Loucy (cell line): ENCODE measurements around the gene SMAGP.
A peak's percentile ranks its signal among the peaks of the same experiment; 100 is the strongest.

ENCODE experiments used
- H2AFZ ChIP-seq: fragments of 200-600 bp; sonication (generic); 2 replicates; pipeline ENCODE4 v1.6.0; 2016; ENCODE audit warnings: antibody characterized with exemption, mild to moderate bottlenecking, low read length, moderate library complexity
- H3F3A ChIP-seq: fragments of 200-600 bp; 2 replicates; pipeline ENCODE4 v1.6.0; 2016; ENCODE audit warnings: antibody characterized with exemption, low read depth, mild to moderate bottlenecking
- H3K27me3 ChIP-seq: fragments of 200-600 bp; sonication (generic); 2 replicates; pipeline ENCODE4 v1.6.1; 2014; ENCODE audit warnings: low read length, mild to moderate bottlenecking; ENCODE audit not compliant: insufficient read depth, poor library complexity, severe bottlenecking
- H3K36me3 ChIP-seq: fragments of 200-600 bp; sonication (generic); 2 replicates; pipeline ENCODE4 v1.6.1; 2016; ENCODE audit warnings: low read length; ENCODE audit not compliant: insufficient read depth
- H3K4me1 ChIP-seq: fragments of 200-600 bp; sonication (generic); 2 replicates; pipeline ENCODE4 v1.5.1; 2014; ENCODE audit warnings: low read length, mild to moderate bottlenecking; ENCODE audit not compliant: insufficient read depth, poor library complexity, severe bottlenecking
- H3K4me2 ChIP-seq: fragments of 200-600 bp; sonication (generic); 2 replicates; pipeline ENCODE4 v1.6.0; 2014; ENCODE audit warnings: antibody characterized with exemption, low read length, low read depth, mild to moderate bottlenecking; ENCODE audit not compliant: poor library complexity, severe bottlenecking
- H3K4me3 ChIP-seq: fragments of 200-600 bp; sonication (generic); 2 replicates; pipeline ENCODE4 v1.5.1; 2014; ENCODE audit warnings: low read length, mild to moderate bottlenecking, mixed read lengths; ENCODE audit not compliant: poor library complexity, severe bottlenecking
- H3K79me2 ChIP-seq: fragments of 200-600 bp; sonication (generic); 2 replicates; pipeline ENCODE4 v1.6.1; 2014; ENCODE audit warnings: low read length; ENCODE audit not compliant: insufficient read depth
- H3K9ac ChIP-seq: fragments of 200-600 bp; sonication (generic); 2 replicates; pipeline ENCODE4 v1.6.0; 2014; ENCODE audit warnings: mild to moderate bottlenecking, low read depth, low read length, moderate library complexity; ENCODE audit not compliant: poor library complexity, severe bottlenecking
- H3K9me2 ChIP-seq: fragments of 200-600 bp; sonication (generic); replicated peaks from 2 replicates; pipeline ENCODE4 v1.6.1; 2016; ENCODE audit warnings: low read depth, low read length, mixed read lengths
- H3K9me3 ChIP-seq: fragments of 200-600 bp; sonication (generic); 2 replicates; pipeline ENCODE4 v1.6.1; 2014; ENCODE audit warnings: mild to moderate bottlenecking, antibody characterized with exemption, low read length, low read depth; ENCODE audit not compliant: insufficient read depth
- H4K20me1 ChIP-seq: fragments of 200-600 bp; sonication (generic); 2 replicates; pipeline ENCODE4 v1.6.0; 2014; ENCODE audit warnings: antibody characterized with exemption, low read length, mild to moderate bottlenecking; ENCODE audit not compliant: insufficient read depth, poor library complexity, severe bottlenecking
- EZH2phosphoT487 ChIP-seq: fragments of 200-600 bp; IDR thresholded peaks from 2 replicates; pipeline ENCODE4 v1.6.1; 2018; ENCODE audit warnings: antibody characterized with exemption, mild to moderate bottlenecking, moderate library complexity, borderline replicate concordance
- TF ChIP-seq, protein P1 (sequence below): fragments of 200-600 bp; sonication (generic); conservative IDR thresholded peaks from 2 replicates; pipeline ENCODE4 v1.5.1; 2014; ENCODE audit warnings: mild to moderate bottlenecking, antibody characterized with exemption, low read length

Gene SMAGP

DNA sequence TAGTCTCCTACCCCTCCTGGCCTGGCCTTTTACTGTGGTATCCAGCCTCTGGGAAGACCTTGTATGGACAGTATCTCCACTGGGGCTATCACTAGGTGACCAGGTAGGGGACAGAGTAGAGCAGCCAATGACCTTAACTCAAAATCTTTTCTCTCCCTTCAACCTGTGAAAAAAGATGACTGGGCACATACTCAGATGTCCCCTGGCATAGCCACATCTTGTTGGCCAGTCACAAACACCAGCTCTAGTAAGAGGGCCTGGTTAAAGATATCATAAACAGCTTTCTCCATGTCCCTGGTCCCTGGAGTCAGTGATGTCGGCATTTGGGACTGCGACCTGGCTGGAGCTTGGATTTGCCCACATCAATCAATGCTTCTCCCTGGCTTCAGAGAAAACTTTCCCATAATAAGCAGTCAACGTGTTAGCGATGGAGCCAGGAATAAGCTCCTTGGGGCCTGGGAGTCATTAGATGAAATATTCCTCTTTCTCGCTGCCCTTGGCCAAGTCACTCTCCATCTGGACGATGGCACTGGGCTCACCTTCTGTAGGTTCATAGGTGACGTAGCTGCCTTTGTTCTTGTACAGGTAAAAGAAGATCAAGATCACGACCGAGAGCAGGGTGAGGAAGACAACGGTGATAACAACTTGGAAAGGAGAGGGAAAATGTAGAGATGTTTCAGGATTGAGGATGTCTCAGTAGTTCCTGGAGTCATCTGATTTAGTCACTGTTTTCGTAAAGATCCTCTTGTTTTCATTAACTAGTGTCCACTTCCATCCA lies 24.6 kb downstream of the SMAGP start:
- Histone ChIP-seq H2AFZ (no peak overlapping the region), H3K79me2 (peaks cover 45% of the 10 kb centered on the region), H3K9me2 (no peaks in the 10 kb centered on the region), H3F3A (peaks cover 10% of the 10 kb centered on the region; the same call in 1 of the 2 replicates), H3K36me3 (peaks cover 67% of the 10 kb centered on the region; the same call in 1 of the 2 replicates), H3K9ac (no peak overlapping the region), H3K4me3 (no peak overlapping the region), H3K27me3 (no peaks in the 10 kb centered on the region), H3K4me1 (peaks cover 29% of the 10 kb centered on the region), H3K4me2 (peak overlapping the region; percentile 39), H3K9me3 (no peaks in the 10 kb centered on the region), H4K20me1 (peaks cover 20% of the 10 kb centered on the region)
- TF ChIP-seq EZH2phosphoT487, result no peak
- TF ChIP-seq, protein P1, sequence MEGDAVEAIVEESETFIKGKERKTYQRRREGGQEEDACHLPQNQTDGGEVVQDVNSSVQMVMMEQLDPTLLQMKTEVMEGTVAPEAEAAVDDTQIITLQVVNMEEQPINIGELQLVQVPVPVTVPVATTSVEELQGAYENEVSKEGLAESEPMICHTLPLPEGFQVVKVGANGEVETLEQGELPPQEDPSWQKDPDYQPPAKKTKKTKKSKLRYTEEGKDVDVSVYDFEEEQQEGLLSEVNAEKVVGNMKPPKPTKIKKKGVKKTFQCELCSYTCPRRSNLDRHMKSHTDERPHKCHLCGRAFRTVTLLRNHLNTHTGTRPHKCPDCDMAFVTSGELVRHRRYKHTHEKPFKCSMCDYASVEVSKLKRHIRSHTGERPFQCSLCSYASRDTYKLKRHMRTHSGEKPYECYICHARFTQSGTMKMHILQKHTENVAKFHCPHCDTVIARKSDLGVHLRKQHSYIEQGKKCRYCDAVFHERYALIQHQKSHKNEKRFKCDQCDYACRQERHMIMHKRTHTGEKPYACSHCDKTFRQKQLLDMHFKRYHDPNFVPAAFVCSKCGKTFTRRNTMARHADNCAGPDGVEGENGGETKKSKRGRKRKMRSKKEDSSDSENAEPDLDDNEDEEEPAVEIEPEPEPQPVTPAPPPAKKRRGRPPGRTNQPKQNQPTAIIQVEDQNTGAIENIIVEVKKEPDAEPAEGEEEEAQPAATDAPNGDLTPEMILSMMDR, result no peak

DNA sequence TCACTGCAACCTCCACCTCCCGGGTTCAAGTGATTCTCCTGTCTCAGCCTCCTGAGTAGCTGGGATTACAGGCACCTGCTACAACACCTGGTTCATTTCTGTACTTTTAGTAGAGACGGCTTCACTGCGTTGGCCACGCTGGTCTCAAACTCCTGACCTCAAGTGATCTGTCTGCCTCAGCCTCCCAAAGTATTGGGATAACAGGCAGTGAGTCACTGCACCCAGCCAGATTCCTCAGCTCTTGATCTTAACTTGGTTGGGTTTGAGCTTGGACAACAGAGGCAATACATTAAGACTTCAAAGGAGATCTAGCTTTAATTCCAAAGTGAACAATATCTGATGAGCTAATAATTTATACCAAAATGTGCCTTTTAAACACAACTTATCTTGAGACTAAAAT lies 25.9 kb downstream of the SMAGP start:
- TF ChIP-seq, protein P1, result no peak
- TF ChIP-seq EZH2phosphoT487, result no peak
- H4K20me1 ChIP-seq, result peaks cover 34% of the 10 kb centered on the region
- H2AFZ ChIP-seq, result no peak overlapping the region
- peaks cover 67% of the 10 kb centered on the region; the same call in 1 of the 2 replicates for H3K36me3 ChIP-seq
- H3K9me2 ChIP-seq, result no peaks in the 10 kb centered on the region
- no peaks in the 10 kb centered on the region for H3K9me3 ChIP-seq
- H3K79me2 ChIP-seq, result peaks cover 55% of the 10 kb centered on the region
- H3F3A ChIP-seq, result peaks cover 10% of the 10 kb centered on the region; the same call in 1 of the 2 replicates
- no peaks in the 10 kb centered on the region for H3K27me3 ChIP-seq
- H3K4me2 ChIP-seq, result no peak overlapping the region
- H3K9ac ChIP-seq, result no peak overlapping the region
- H3K4me1 ChIP-seq, result peaks cover 40% of the 10 kb centered on the region
- no peak overlapping the region for H3K4me3 ChIP-seq

DNA sequence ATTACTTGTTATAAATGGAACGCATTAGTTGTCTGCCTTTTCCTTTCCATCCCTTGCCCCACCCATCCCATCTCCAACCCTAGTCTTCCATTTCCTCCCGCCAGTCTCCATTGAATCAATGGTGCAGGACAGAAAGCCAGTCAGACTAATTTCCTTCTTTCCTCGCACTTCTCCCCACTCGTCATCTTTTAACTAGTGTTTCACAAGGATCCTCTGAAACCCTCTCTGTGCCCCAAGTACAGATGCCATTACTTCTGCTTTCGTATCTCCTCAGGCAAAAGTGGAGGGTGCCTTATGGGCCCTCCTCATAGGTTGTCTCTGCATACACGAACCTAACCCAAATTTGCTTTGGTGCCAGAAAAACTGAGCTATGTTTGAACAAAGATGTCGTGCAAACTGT lies 27.3 kb downstream of the SMAGP start:
- Histone ChIP-seq H3K79me2 (peaks cover 46% of the 10 kb centered on the region), H3K9ac (no peak overlapping the region), H3K4me3 (no peak overlapping the region), H3K4me2 (peak overlapping the region; percentile 35), H2AFZ (no peak overlapping the region), H3F3A (peaks cover 10% of the 10 kb centered on the region; the same call in 1 of the 2 replicates), H3K9me3 (no peaks in the 10 kb centered on the region), H4K20me1 (peaks cover 35% of the 10 kb centered on the region), H3K9me2 (no peaks in the 10 kb centered on the region), H3K36me3 (peaks cover 60% of the 10 kb centered on the region; the same call in 1 of the 2 replicates), H3K4me1 (peaks cover 45% of the 10 kb centered on the region), H3K27me3 (peaks cover 3% of the 10 kb centered on the region)
- no peak for TF ChIP-seq EZH2phosphoT487
- TF ChIP-seq, protein P1, result no peak
